Endothelial cell of umbilical vein (primary cell): ENCODE data around the gene RASSF10. TPM values are rescaled to one million over a fixed set of nuclear protein-coding genes. Genes with fewer than 3 reads are reported as not detected.

ENCODE experiments used
- BruUV-seq: library from RNA; stranded (reverse); fragments of 400-500 nt; replicated peaks from 2 replicates; lab custom pipeline; 2021; lab: Mats Ljungman, UMichigan
- CTCF ChIA-PET: fragments of 300-600, 350-600 bp; sonication (Branson Sonifier 250); formaldehyde crosslinking; loops from one replicate; lab custom pipeline; 2021; ENCODE audit warnings: antibody characterized with exemption, inconsistent platforms; lab: Charles Lee
- POLR2A ChIA-PET: fragments of 300-600, 350-600 bp; sonication (Branson Sonifier 250); formaldehyde crosslinking; loops from one replicate; lab custom pipeline; 2021; ENCODE audit warnings: antibody characterized with exemption, inconsistent platforms; lab: Charles Lee
- DNase-seq: peaks from one replicate; pipeline ENCODE4 v3.0.0-alpha.2; 2011; ENCODE audit warnings: low read depth, low spot score
- FAIRE-seq: peaks from 2 replicates; lab custom pipeline; 2011; peaks lifted over from hg19 to GRCh38; lab: Jason Lieb, UNC
- H2AFZ ChIP-seq: 2 replicates; pipeline ENCODE4 v1.6.0; 2012; ENCODE audit warnings: low read depth, low read length, control low read depth, inconsistent platforms
- H3K27ac ChIP-seq: 2 replicates; pipeline ENCODE4 v1.5.1; 2011; ENCODE audit warnings: low read depth, mild to moderate bottlenecking, control low read depth, low read length, moderate library complexity; ENCODE audit not compliant: insufficient read depth
- H3K27me3 ChIP-seq, 2 experiments: 2 replicates each; pipeline versions ENCODE4 v1.6.0 to v1.6.1; 2011; ENCODE audit warnings: low read length in 2 of 2, mixed read lengths in 1 of 2; ENCODE audit not compliant: control insufficient read depth in 2 of 2, insufficient read depth in 2 of 2
- H3K36me3 ChIP-seq, 2 experiments: 2 replicates in 1 of 2; 3 replicates in 1 of 2; pipeline ENCODE4 v1.5.1; 2011; ENCODE audit warnings: low read length in 2 of 2, mild to moderate bottlenecking in 1 of 2, moderate library complexity in 1 of 2; ENCODE audit not compliant: control insufficient read depth in 2 of 2, insufficient read depth in 2 of 2; ENCODE audit errors: extremely low read depth in 1 of 2
- H3K4me1 ChIP-seq: 3 replicates; pipeline ENCODE4 v1.5.1; 2011; ENCODE audit warnings: mild to moderate bottlenecking, low read length; ENCODE audit not compliant: control insufficient read depth, insufficient read depth; ENCODE audit errors: extremely low read depth
- H3K4me2 ChIP-seq: 2 replicates; pipeline ENCODE4 v1.6.1; 2011; ENCODE audit warnings: low read length, control low read depth, mixed read lengths; ENCODE audit not compliant: insufficient read depth
- H3K4me3 ChIP-seq, 3 experiments: fragments of 200-600 bp in 1 of 3; sonication (generic), shearing (Covaris generic) in 1 of 3; replicated peaks in 1 of 3; 2 replicates each; pipeline ENCODE4 v1.5.1; 2011 to 2016; ENCODE audit warnings: control low read depth in 3 of 3, low read length in 3 of 3, mild to moderate bottlenecking in 2 of 3, inconsistent platforms in 1 of 3, low read depth in 1 of 3, moderate library complexity in 1 of 3; ENCODE audit not compliant: insufficient read depth in 1 of 3
- H3K79me2 ChIP-seq: 2 replicates; pipeline ENCODE4 v1.6.0; 2012; ENCODE audit warnings: low read length, inconsistent platforms; ENCODE audit not compliant: control insufficient read depth, insufficient read depth
- H3K9ac ChIP-seq: replicated peaks from 2 replicates; pipeline ENCODE3; 2011; ENCODE audit warnings: low read length, control low read depth; ENCODE audit not compliant: insufficient read depth; ENCODE audit errors: extremely low read depth
- H3K9me1 ChIP-seq: replicated peaks from 3 replicates; pipeline ENCODE4 v1.6.0; 2011; ENCODE audit warnings: mild to moderate bottlenecking, low read length; ENCODE audit not compliant: control insufficient read depth, insufficient read depth; ENCODE audit errors: extremely low read depth
- H3K9me3 ChIP-seq: replicated peaks from 2 replicates; pipeline ENCODE4 v1.5.1; 2012; ENCODE audit warnings: low read length, inconsistent platforms; ENCODE audit not compliant: control insufficient read depth, insufficient read depth
- H4K20me1 ChIP-seq: replicated peaks from 2 replicates; pipeline ENCODE3; 2011; ENCODE audit warnings: mild to moderate bottlenecking, low read length; ENCODE audit not compliant: control insufficient read depth, insufficient read depth; ENCODE audit errors: extremely low read depth
- CTCF ChIP-seq, 2 donors: IDR thresholded peaks; 1 replicate in 1 of 2; 2 replicates in 1 of 2; pipeline ENCODE4 v1.5.1; 2011; ENCODE audit warnings: low read length in 2 of 2, mild to moderate bottlenecking in 2 of 2, moderate library complexity in 2 of 2, control low read depth in 1 of 2, inconsistent platforms in 1 of 2, low read depth in 1 of 2; ENCODE audit not compliant: insufficient read depth in 1 of 2; ENCODE audit errors: extremely low read depth in 1 of 2
- EZH2 ChIP-seq: IDR thresholded peaks from 2 replicates; pipeline ENCODE4 v1.6.1; 2012; ENCODE audit warnings: borderline replicate concordance, low read depth, mild to moderate bottlenecking, moderate library complexity, low read length, inconsistent platforms; ENCODE audit not compliant: severe bottlenecking
- FOS ChIP-seq: IDR thresholded peaks from 2 replicates; pipeline ENCODE4 v1.6.1; 2011; ENCODE audit warnings: mild to moderate bottlenecking, low read length, moderate library complexity, borderline replicate concordance; ENCODE audit not compliant: insufficient read depth
- MYC ChIP-seq: IDR thresholded peaks from one replicate; pipeline ENCODE4 v1.6.1; 2011; ENCODE audit warnings: mild to moderate bottlenecking, low read depth, low read length
- dilution Hi-C: fragments of 300-500 bp; cut with MboI; formaldehyde crosslinking; loops from one replicate; pipeline ENCODE4 v1.15.0; 2019; ENCODE audit warnings: low sequenced_read_pairs; ENCODE audit not compliant: extremely low pct_ligation_motif_present
- intact Hi-C: fragments of 100-400 bp; cut with micrococcal nuclease; formaldehyde crosslinking; loops from one replicate; pipeline ENCODE4 v1.10.0; 2022
- polyA plus RNA-seq, 4 experiments: library from polyadenylated mRNA; depleted of rRNA in 3 of 4; stranded (reverse) in 3 of 4; unstranded in 1 of 4; fragments of >200 nt; gene quantifications; 2 replicates each; pipeline versions ENCODE4 v1.2.1 to v1.2.3, GENCODE V29; 2011 to 2012; ENCODE audit warnings: missing spikeins in 1 of 4
- total RNA-seq: library from RNA; stranded (reverse); gene quantifications from 2 replicates; pipeline ENCODE4 v1.2.3, GENCODE V29; 2021

RASSF10 gene
- total and polyA plus RNA-seq, 2 donors (not counting 3 experiments of a cell fraction or from before 2014, with no cell fraction given), result 0.03 TPM; not detected in 1

GRCh38 chr11:13012056-13012661 lies 3.0 kb downstream of the RASSF10 start:
- Histone ChIP-seq H3K9me1 (no peaks in the 10 kb centered on the region), H3K4me2 (no peak overlapping the region), H3K27me3 (peaks cover 61 to 90% of the 10 kb centered on the region in 2 experiments), H2AFZ (no peak overlapping the region), H3K79me2 (no peaks in the 10 kb centered on the region), H3K4me1 (peaks cover 4% of the 10 kb centered on the region), H3K9me3 (no peaks in the 10 kb centered on the region), H3K9ac (no peak overlapping the region), H3K27ac (no peak overlapping the region), H4K20me1 (no peaks in the 10 kb centered on the region), H3K36me3 (no peaks in the 10 kb centered on the region), H3K4me3 (no peak overlapping the region)
- no peak for DNase-seq
- TF ChIP-seq EZH2 (no peak), FOS (no peak), CTCF (IDR thresholded peaks at IDR 0.05; ENCODE audit: extremely low read depth in 1 of 2, insufficient read depth in 1 of 2, low read depth in 1 of 2, low read length in 2 of 2) (no peak), MYC (no peak)
- dilution Hi-C loops, result no loop called here
- intact Hi-C loops, result no loop called here
- no TSS peak for BruUV-seq
- POLR2A ChIA-PET, result no interaction called here
- no peak for FAIRE-seq
- CTCF ChIA-PET, result interaction anchor here (0.6 to 1.7 kb wide), 3 partner anchors 48 to 1463 kb away, joined by 3 to 5 read pairs (median 5); no protein-coding TSS in a partner anchor
